SU-DHL-6 (cell line): Measurements from ENCODE around the gene MEGF10.

Experiments
- H2AFZ ChIP-seq: fragments of 200-600 bp; sonication (generic); 2 replicates; pipeline ENCODE4 v1.6.1; 2014; ENCODE audit warnings: low read depth, mild to moderate bottlenecking, moderate library complexity, mixed read lengths, antibody characterized with exemption, low read length; ENCODE audit not compliant: severe bottlenecking
- H3F3A ChIP-seq: fragments of 200-600 bp; shearing (Covaris generic); 2 replicates; pipeline ENCODE4 v1.6.0; 2016; ENCODE audit warnings: antibody characterized with exemption, mild to moderate bottlenecking; ENCODE audit not compliant: insufficient read depth
- H3K27ac ChIP-seq: fragments of 200-600 bp; sonication (generic); 2 replicates; pipeline ENCODE4 v1.5.1; 2016; ENCODE audit warnings: low read depth, mild to moderate bottlenecking, low read length, moderate library complexity, mixed read lengths
- H3K27me3 ChIP-seq: fragments of 200-600 bp; sonication (generic), shearing (Covaris generic); 2 replicates; pipeline ENCODE4 v1.6.0; 2014; ENCODE audit warnings: mild to moderate bottlenecking, low read length
- H3K36me3 ChIP-seq: fragments of 200-600 bp; sonication (generic); 2 replicates; pipeline ENCODE4 v1.6.1; 2014; ENCODE audit warnings: mild to moderate bottlenecking, low read length, mixed read lengths
- H3K4me2 ChIP-seq: fragments of 300-600, 200-600 bp; shearing (Covaris generic), sonication (generic); 2 replicates; pipeline ENCODE4 v1.6.0; 2014; ENCODE audit warnings: low read length, low read depth, mild to moderate bottlenecking; ENCODE audit not compliant: poor library complexity, severe bottlenecking
- H3K4me3 ChIP-seq: fragments of 200-600 bp; sonication (generic); 2 replicates; pipeline ENCODE4 v1.5.1; 2014; ENCODE audit warnings: antibody characterized with exemption, low read length, mild to moderate bottlenecking, mixed read lengths; ENCODE audit not compliant: insufficient read depth, poor library complexity, severe bottlenecking
- H3K79me2 ChIP-seq: fragments of 200-600 bp; sonication (generic); 2 replicates; pipeline ENCODE4 v1.6.1; 2014; ENCODE audit warnings: mild to moderate bottlenecking, low read length, moderate library complexity; ENCODE audit not compliant: insufficient read depth
- H3K9ac ChIP-seq: fragments of 200-600 bp; sonication (generic); 2 replicates; pipeline ENCODE4 v1.7.0; 2014; ENCODE audit warnings: mild to moderate bottlenecking, low read length
- H3K9me2 ChIP-seq: fragments of 200-600 bp; sonication (generic); replicated peaks from 2 replicates; pipeline ENCODE4 v1.6.1; 2014; ENCODE audit warnings: low read length; ENCODE audit not compliant: insufficient read depth
- H3K9me3 ChIP-seq: fragments of 200-600 bp; sonication (generic); 2 replicates; pipeline ENCODE4 v1.6.1; 2014; ENCODE audit warnings: low read length, mixed read lengths; ENCODE audit not compliant: insufficient read depth
- H4K20me1 ChIP-seq: fragments of 200-600 bp; sonication (generic); 2 replicates; pipeline ENCODE4 v1.6.1; 2014; ENCODE audit warnings: low read depth, mild to moderate bottlenecking, antibody characterized with exemption, low read length, moderate library complexity, mixed read lengths
- EZH2phosphoT487 ChIP-seq: fragments of 200-600 bp; sonication (generic), shearing (Covaris generic); conservative IDR thresholded peaks from 2 replicates; pipeline ENCODE4 v1.6.1; 2018; ENCODE audit warnings: mild to moderate bottlenecking, antibody characterized with exemption, low read length, moderate library complexity, mixed read lengths
- TF ChIP-seq, protein P1 (sequence below): fragments of 200-600 bp; sonication (generic); IDR thresholded peaks from one replicate; pipeline ENCODE4 v1.5.1; 2017; ENCODE audit warnings: antibody characterized with exemption, mild to moderate bottlenecking, low read length, moderate library complexity; ENCODE audit not compliant: insufficient read depth, poor library complexity, severe bottlenecking

MEGF10 gene

DNA sequence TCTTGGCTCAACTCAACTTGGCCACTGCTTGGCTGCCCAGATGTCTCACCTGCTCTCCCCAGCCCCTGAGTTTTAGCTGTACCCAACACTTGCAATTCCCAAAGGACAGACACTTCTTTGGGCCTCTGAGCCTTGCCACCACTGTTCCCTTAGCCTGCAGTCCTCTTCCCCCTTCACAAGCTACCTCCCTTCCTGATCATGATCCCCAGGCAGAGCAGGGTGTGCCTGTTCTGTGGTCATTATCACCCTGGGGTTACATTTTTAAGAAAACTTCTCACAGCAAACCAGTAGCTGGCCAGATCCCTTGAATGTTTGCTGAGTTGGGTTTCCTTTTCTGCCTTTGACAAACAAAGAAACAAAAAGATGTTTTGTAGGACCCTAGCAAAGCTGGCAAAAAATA, 139.3 kb downstream of the MEGF10 start:
- H3K4me2 ChIP-seq: no peak overlapping the region
- no peaks in the 10 kb centered on the region for H3K9me2 ChIP-seq
- H3K4me3 ChIP-seq: no peak overlapping the region
- H3F3A ChIP-seq: no peaks in the 10 kb centered on the region
- no peak overlapping the region for H3K9ac ChIP-seq
- H3K9me3 ChIP-seq: no peaks in the 10 kb centered on the region
- no peaks in the 10 kb centered on the region for H3K79me2 ChIP-seq
- no peaks in the 10 kb centered on the region for H3K27me3 ChIP-seq
- no peak overlapping the region for H3K27ac ChIP-seq
- H3K36me3 ChIP-seq: no peaks in the 10 kb centered on the region
- no peaks in the 10 kb centered on the region for H4K20me1 ChIP-seq
- no peak overlapping the region for H2AFZ ChIP-seq
- no peak for TF ChIP-seq EZH2phosphoT487
- TF ChIP-seq, protein P1, sequence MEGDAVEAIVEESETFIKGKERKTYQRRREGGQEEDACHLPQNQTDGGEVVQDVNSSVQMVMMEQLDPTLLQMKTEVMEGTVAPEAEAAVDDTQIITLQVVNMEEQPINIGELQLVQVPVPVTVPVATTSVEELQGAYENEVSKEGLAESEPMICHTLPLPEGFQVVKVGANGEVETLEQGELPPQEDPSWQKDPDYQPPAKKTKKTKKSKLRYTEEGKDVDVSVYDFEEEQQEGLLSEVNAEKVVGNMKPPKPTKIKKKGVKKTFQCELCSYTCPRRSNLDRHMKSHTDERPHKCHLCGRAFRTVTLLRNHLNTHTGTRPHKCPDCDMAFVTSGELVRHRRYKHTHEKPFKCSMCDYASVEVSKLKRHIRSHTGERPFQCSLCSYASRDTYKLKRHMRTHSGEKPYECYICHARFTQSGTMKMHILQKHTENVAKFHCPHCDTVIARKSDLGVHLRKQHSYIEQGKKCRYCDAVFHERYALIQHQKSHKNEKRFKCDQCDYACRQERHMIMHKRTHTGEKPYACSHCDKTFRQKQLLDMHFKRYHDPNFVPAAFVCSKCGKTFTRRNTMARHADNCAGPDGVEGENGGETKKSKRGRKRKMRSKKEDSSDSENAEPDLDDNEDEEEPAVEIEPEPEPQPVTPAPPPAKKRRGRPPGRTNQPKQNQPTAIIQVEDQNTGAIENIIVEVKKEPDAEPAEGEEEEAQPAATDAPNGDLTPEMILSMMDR: no peak

DNA sequence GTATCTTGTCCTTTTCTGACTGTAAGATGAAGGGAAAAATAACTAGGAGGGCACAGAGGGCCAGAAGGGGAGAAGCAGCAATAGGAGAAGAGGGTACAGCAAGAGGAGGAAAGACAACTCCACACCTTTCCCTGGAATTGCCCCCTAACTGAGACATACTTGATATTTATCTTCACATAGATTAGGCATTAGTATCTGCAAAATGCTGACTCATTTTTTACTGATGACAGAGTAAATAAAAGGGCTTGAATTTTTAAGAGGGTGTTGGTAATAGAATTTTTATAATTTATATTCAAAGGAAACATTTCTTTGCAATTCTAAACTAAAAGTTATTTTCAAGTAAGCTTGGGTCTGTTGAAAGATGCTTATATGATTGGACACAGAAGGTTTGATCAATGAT, 140.0 kb downstream of the MEGF10 start:
- Histone ChIP-seq H3K27ac (no peak overlapping the region), H3K9me3 (no peaks in the 10 kb centered on the region), H3F3A (no peaks in the 10 kb centered on the region), H3K4me3 (no peak overlapping the region), H3K36me3 (no peaks in the 10 kb centered on the region), H3K9me2 (no peaks in the 10 kb centered on the region), H4K20me1 (no peaks in the 10 kb centered on the region), H2AFZ (no peak overlapping the region), H3K79me2 (no peaks in the 10 kb centered on the region), H3K4me2 (no peak overlapping the region), H3K27me3 (no peaks in the 10 kb centered on the region), H3K9ac (no peak overlapping the region)
- TF ChIP-seq, protein P1: no peak
- TF ChIP-seq EZH2phosphoT487: no peak

DNA sequence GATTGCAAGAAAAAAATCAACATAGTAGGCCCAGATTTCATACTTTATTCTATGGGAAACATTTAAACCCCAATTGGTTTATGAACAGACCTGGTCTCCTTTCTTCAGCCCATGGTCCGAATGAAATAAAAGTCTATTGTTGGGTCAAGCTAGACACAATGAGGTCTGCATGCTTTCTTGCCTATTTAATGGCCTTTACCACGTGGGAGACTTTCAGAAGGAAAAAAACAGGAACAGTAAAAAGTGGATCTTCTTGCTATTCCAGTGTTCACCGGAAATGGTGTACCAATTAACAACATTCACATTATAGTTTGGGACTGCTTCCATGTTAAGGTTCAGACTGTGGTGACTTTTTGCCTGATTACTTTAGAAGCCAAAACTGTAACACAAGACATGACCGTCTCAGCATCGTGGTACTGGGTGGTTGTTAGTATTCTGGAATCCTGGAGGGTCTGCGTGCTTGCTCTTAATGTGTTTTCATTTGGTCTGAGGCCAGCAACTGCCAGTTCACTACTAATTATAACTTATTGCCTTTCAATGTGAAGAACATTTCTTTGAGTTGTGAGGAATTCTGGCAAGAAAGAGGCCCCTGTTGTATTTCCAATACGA, 141.5 kb downstream of the MEGF10 start:
- Histone ChIP-seq H3K79me2 (no peaks in the 10 kb centered on the region), H3K4me3 (no peak overlapping the region), H3K27me3 (no peaks in the 10 kb centered on the region), H3K9me3 (no peaks in the 10 kb centered on the region), H2AFZ (no peak overlapping the region), H3F3A (no peaks in the 10 kb centered on the region), H3K9ac (no peak overlapping the region), H4K20me1 (no peaks in the 10 kb centered on the region), H3K36me3 (no peaks in the 10 kb centered on the region), H3K4me2 (no peak overlapping the region), H3K9me2 (no peaks in the 10 kb centered on the region), H3K27ac (no peak overlapping the region)
- TF ChIP-seq, protein P1: no peak
- TF ChIP-seq EZH2phosphoT487: no peak
